GM18873 (cell line): ENCODE results near the gene NOP58.
"Not testable (repeated sequence)": the region's sequence is repeated elsewhere in the genome, so short reads cannot be mapped to it uniquely, and the experiment has no call there.

Experiments
- ATAC-seq: cut with Tn5 transposase; IDR thresholded peaks from one replicate; pipeline ENCODE4 v1.9.1; 2021; ENCODE audit warnings: mild to moderate bottlenecking, moderate library complexity, moderate number of reproducible peaks; ENCODE audit not compliant: unreplicated experiment, low FRiP score

The NOP58 gene

DNA sequence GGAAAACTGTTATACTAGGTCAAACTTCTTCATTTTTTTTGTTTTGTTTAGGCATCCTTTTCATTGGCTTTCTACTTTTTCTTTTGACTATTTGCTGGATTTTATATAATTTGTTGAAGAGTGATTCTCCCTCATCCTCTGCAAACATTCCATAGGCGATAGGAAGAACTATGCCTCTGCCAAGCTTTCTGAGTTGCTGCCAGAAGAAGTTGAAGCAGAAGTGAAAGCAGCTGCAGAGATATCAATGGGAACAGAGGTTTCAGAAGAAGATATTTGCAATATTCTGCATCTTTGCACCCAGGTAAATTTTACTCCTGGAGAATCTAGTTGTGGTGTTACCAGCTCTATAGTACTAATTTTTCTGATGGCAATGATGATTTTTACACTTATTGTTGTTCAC lies 25.4 kb downstream of the NOP58 start:
- no peak for ATAC-seq

DNA sequence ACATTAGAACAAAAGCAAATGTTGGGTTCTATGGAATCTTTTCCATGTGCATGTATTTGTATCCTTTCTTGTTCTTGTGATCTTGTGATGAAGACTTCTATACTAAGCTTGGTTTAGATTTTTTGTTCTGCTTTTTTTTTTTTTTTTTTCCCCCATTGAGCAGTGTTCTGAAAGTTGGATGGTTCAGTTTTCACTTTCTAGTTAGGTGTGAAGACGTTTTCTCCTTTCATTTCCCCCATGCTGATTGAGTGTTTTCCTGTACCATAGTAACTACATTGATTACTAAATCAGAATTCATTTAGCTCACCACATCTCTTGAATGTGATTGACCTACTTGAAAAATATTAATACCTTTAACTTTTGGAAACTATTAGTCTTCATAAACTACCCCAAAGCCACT lies 34.1 kb downstream of the NOP58 start:
- no peak for ATAC-seq

DNA sequence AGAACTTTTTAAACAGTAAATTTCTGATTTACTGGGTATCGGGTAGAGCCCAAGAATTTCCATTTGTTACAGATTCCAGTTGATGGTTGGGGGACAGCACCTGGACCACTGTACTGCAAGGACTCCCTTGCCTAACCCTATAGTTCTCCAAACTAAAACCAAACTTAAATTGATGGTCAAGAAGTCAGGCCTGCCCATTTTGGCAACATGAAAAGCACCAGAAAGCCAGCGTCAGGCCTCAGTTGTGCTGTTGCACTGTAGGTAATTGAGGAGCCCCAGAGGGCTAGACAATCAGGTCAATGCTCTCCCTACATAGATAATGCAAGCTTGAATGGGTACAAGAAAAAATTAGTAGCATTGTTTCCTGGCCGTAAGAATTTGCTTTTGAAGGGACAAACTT lies 40.5 kb downstream of the NOP58 start:
- no peak for ATAC-seq

DNA sequence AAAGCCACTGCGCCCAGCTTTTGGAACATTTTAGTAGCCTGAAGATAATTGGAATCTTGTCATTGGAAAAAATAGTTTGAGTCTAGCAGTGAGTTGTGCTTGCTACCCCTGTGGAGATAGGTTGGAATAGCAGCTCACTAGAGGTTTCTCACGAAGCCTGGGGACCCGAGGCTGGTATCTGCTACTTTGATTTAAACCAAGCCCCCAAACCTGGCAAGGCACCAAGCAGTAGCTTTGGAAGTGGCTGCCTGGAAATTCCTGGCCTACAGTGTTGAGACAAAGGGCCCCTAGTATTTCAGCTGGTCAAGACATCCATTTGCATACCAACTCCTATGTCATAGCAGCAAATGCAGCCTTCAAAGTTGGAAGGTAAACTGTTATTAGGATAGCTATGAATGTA lies 42.1 kb downstream of the NOP58 start:
- no peak for ATAC-seq

DNA sequence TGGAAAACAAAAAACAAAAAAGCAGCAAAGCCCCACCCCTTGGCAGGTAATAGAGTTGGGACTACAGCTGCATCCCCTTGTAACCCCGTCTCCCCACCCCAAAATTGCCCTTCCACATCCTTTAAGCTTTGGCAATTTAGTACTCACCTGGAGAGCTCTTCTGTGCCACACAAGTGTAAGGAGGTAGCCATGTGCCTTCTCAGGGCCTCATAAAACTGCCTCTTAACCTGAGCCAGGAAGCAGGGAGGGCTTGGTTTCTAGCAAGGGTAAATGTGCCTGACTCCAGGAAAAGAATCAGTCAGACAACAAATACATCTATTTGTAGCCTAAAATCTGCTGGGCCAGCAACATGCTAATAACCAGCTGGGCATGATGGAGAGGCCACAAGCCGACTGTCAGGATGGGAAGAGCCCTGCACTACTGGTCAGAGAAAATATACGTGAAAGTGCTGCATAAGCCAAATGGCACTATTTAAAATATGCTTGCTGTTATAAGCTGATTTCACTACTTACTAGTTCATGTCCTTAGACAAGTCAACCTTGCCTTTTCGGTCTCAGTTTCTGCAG lies 46.3 kb downstream of the NOP58 start:
- ATAC-seq: no peak

DNA sequence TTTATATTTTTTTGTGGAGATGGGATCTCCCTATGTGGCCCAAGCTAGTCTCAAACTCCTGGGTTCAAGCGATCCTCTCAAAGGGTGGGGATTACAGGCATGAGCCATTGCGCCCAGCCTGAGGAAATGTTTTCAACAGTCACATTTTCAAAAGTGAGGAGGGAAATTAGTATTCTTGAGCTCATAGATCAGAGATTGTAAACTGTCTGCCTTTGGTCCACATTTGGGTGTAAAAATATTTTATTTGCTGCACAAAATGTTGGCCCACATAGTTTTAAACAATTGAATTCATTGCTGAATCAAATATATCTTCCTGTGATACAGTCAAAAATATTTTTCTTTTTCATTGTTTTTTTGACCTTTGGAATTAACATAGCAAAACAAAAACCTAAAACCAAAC lies 48.6 kb downstream of the NOP58 start:
- no peak for ATAC-seq

DNA sequence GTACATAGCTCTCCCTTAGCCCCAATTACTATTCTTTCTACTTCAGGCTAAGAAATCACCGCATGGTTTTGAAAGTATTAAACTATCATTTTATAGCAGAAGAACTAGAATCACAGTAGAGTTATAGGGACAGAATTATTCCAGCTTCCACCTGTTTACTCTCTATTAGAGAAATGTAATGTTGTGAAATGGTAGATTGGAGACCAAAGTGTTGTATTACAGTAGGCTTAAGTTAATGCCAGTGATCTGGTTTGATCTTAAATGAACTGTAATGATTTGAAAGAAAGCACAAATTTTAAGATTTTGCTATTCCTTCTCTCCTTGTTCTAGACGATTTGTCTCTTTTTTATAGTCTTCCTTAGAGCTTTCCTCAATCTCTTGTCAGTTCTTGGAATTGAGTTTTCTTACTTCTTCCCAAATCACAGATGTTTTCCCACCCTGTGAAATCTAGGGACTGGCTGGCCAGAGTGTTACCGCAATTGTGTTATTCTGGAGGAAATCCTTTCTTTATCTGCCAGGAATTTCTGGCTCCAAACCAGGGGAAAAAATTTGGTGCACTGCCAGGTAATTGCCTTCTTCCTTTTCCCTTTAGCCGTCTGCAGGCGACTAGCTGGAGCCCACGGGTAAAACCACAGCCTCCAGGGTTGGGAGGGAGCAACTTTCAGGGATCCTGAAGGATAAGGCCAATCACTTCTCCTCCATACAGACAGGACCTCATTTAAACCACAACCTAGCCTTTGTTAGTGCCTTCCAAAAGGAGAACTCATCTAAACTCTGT lies 51.7 kb downstream of the NOP58 start:
- no peak for ATAC-seq

DNA sequence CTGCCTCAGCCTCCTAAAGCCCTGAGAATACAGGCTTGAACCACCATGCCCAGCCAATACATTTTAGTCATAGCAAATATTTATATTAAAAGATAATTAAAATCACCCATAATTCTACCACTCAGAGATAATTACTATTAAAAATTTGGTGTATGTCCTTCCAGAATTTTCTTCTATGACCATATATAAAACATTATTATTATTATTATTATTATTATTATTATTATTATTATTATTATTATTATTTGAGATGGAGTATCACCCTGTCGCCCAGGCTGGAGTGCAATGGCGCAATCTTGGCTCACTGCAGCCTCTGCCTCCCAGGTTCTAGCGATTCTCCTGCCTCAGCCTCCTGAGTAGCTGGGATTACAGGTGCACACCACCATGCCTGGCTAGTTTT lies 54.8 kb downstream of the NOP58 start:
- not testable (repeated sequence) for ATAC-seq

DNA sequence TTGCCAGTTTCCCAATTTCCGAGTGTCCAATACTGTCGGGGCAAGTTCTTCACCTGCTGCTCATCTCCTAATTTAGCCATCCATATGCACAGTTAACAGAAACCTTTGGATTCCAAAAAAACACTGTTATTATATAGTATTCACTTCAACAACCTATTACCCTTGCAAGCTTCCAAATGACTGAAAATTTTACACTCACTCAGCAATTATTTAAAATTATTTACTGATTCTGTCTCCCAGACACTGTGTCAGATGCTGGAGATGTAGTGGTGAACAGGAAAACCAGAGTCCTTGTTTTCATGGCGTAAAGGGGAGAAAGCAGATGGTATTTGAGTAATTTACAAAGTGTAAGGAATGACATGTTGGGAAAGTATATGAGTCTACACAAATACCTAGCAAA lies 56.9 kb downstream of the NOP58 start:
- ATAC-seq: no peak

DNA sequence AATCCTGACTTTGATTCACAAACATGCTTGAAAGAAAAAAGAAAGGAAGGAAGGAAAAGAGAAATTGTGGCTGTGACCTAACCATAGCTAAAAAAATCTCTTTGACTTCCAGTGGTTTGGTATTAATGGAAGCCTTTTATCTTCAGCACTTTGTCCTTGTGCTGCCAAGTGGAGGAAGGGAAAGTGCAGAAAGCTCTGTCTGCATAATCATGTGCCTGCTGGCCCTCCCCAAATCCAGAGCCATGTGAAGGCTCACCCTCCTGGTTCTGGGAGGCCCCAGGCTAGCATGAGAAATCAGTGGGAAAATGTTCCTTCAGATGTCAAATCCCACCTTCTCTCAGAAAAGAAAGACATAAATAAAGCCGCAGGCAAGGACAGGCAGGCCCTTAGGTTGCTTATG lies 62.3 kb downstream of the NOP58 start:
- no peak for ATAC-seq

DNA sequence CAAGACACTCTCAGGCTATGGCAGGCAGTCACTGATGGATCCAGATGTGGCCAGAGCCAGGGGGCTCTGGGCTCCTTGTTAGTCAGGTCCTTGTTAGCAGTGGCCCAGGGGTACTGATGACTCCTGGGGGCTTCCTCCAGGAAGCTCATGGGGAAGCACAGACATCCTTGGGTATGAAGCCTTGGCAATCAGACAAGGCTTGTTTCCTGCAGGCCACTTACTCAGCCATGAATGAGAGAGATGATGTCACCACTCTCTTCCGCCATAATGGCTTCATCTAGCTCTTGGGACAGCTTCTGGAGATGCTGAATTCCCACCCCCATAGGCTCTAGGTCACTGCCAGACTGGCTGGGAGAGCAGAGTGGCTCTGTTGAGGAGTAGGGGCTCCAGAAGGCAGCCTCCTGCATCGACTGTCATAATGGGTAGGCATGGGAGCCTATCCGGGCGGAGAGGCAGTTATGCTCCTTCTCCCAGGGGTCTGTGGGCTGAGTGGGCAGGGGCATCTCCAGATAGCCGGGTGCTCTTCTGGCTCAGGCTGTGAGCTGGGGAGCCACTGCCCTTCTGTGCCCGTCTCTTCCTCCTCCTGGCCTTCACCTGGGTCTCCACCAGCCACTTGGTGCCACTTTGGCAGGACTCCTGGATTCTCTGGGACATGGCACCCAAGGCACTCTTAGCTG lies 70.4 kb downstream of the NOP58 start:
- no peak for ATAC-seq

DNA sequence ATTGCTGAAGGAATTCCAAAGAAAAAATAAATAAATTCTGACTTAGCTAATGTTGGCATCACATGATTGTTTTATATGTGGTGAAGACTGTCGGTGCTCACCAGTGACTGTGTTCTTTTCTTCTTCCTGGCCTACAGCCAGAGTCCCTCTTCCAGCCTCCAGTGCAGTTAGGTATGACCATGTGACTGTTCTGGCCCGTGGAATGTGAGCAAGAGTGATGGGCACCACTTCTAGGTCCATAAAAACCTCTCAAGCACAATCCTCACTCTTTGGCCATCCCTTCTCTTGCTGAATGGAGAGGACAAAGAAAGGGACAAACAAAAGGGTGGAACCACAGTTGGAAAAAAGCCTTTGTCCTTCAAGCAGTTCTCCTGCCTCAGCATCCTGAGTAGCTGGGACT lies 71.6 kb downstream of the NOP58 start:
- ATAC-seq: no peak

DNA sequence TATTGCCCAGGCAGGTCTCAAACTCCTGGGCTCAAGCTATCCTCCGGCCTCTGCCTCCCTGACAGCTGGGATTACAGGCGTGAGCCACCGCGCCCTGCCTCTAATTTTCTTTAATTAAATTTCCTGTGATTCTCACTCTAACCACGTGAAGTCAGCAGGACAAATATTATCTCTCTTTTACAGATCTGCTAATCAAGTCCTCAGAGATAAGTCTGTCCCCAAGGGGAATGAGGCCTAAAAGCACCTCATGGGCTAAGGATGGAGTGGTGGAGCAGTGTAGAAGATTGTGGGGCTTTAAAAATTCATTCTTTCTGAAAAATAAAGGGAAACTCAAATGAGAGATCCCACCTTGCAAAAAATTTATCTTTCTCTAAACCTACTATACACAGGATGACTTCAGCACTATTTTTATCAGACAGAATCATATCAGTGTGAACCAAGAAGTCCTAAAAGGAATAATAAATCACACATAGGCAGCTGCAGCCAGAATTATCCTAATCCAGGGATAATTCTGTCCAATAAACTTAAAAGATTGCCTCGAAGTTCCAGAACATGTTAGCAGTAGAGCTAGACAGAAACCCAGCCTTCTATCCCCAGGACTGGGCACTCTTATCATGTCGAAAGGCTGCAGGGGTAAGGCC lies 72.3 kb downstream of the NOP58 start:
- ATAC-seq: no peak

DNA sequence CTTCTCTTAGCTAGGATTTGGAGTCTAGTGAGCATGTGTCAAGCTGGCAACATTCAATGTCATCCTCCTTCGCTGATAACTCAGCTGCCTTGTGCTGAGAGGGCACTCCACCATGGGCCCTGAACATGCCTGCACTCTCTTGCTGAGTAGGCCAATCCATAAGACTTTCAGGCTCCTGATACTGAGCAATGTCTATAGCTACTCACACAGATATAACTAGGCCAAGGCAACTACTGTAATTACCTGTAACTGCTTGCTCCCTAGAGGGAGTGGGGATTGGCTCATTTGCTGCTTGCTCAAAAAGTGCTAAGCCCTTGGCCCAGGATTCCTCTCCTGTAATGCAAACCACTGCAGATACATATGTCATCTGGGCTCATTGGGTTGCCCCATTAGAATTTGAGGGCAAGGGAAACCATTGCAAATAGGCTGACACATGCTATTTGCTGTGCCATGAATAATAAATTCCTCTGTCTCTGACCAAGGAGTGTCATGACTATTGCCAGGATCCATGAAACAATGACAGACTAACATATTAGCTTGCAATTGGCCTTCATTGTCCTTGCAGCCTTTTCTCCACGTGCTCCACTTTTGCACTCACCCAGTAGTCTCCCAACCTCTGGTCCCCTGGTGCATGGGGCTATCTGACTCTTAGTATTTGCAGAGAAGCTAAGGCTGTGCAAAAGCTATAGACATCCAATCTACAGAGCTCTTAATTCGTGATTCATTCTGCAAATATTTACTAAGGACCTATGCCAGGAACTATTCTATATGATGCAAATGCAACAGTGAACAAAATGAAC lies 73.7 kb downstream of the NOP58 start:
- ATAC-seq: no peak

DNA sequence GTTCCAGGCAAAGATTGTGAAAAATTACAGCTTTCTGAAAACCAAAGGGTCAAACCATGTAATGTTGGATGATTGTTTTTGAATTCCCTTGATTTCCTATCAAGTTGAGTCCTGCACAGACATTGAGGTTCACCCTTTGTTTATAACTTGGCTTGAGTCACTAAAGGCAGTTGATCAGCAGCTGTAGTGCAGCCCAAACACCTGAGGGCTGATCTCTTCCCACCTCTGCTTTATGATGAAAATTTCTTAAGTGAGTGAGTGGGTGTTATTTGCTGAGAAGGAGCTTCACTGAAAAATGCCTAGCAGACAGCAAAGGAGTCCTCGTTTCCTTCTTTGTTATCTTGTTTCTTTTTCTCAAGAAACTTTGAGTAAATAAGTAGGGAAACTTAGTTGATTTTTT lies 78.6 kb downstream of the NOP58 start:
- no peak for ATAC-seq

DNA sequence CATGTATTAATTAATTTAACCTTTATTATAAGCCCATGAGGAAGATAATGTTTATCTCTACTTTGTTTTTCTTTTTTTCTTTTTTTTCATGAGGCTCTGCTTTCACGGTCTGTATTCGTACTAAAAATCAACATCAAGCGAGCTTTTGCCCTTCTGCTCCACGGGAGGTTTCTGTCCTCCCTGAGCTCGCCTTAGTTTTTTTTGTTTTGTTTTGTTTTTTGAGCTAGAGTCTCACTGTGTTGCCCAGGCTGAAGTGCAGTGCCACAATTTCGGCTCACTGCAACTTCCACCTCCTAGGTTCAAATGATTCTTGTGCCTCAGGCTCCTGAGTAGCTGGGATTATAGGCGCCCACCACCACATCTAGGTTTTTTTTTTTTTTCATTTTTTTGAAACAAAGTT lies 80.6 kb downstream of the NOP58 start:
- ATAC-seq: no peak
